HepG2 (cell line): ENCODE data around the gene ZDHHC19. TPM values are rescaled to one million over a fixed set of nuclear protein-coding genes. Genes with fewer than 3 reads are reported as not detected.
A peak's percentile ranks its signal among the peaks of the same experiment; 100 is the strongest.

ENCODE experiments used
- CC2D1A ChIP-seq: sonication (generic); formaldehyde crosslinking; IDR thresholded peaks from 2 replicates; pipeline ENCODE4 v1.8.1; 2023; ENCODE audit warnings: mild to moderate bottlenecking, missing genetic modification reagents
- GATAD1 ChIP-seq: IDR thresholded peaks from 2 replicates; pipeline ENCODE4 v1.6.1; 2016; ENCODE audit warnings: missing genetic modification reagents, missing compliant biosample characterization
- GTF3A ChIP-seq: sonication (generic); formaldehyde crosslinking; conservative IDR thresholded peaks from 2 replicates; pipeline ENCODE4 v1.4.0; 2020; ENCODE audit warnings: mild to moderate bottlenecking, missing genetic modification reagents
- HIVEP1 ChIP-seq: sonication (generic); formaldehyde crosslinking; IDR thresholded peaks from 2 replicates; pipeline ENCODE4 v1.4.0; 2020; ENCODE audit warnings: mild to moderate bottlenecking, missing genetic modification reagents
- KLF11 ChIP-seq: IDR thresholded peaks from 2 replicates; pipeline ENCODE4 v1.6.1; 2016; ENCODE audit warnings: missing compliant biosample characterization
- KMT2A ChIP-seq: sonication (generic); formaldehyde crosslinking; IDR thresholded peaks from 2 replicates; pipeline ENCODE4 v1.4.0; 2020; ENCODE audit warnings: missing genetic modification reagents
- NKX3-1 ChIP-seq: sonication (generic); formaldehyde crosslinking; IDR thresholded peaks from 2 replicates; pipeline ENCODE4 v1.5.0; 2020; ENCODE audit warnings: missing genetic modification reagents
- PCBP1 ChIP-seq: fragments of 200-400 bp; formaldehyde crosslinking; IDR thresholded peaks from 2 replicates; pipeline ENCODE4 v1.6.1; 2017; ENCODE audit warnings: mild to moderate bottlenecking, low read depth, low read length, borderline replicate concordance
- POLR2A ChIP-seq, 2 experiments: IDR thresholded peaks; 2 replicates each; pipeline ENCODE4 v1.6.1; 2011; ENCODE audit warnings: low read depth in 2 of 2, low read length in 2 of 2, mild to moderate bottlenecking in 1 of 2, moderate library complexity in 1 of 2; ENCODE audit not compliant: insufficient read depth in 1 of 2
- RXRA ChIP-seq: sonication (generic); formaldehyde crosslinking; IDR thresholded peaks from 2 replicates; pipeline ENCODE4 v1.5.1; 2020; ENCODE audit warnings: missing genetic modification reagents
- TEAD2 ChIP-seq: sonication (generic); formaldehyde crosslinking; IDR thresholded peaks from 2 replicates; pipeline ENCODE4 v1.9.0; 2021; ENCODE audit warnings: missing genetic modification reagents
- U2AF2 ChIP-seq: fragments of 200-400 bp; formaldehyde crosslinking; IDR thresholded peaks from 2 replicates; pipeline ENCODE4 v1.6.1; 2017; ENCODE audit warnings: low read depth, mild to moderate bottlenecking, low read length
- ZNF12 ChIP-seq: sonication (generic); formaldehyde crosslinking; IDR thresholded peaks from 2 replicates; pipeline ENCODE4 v1.5.0; 2020; ENCODE audit warnings: missing genetic modification reagents
- ZNF124 ChIP-seq: sonication (generic); formaldehyde crosslinking; IDR thresholded peaks from 2 replicates; pipeline ENCODE4 v1.4.0; 2020; ENCODE audit warnings: missing genetic modification reagents
- ZNF264 ChIP-seq: sonication (generic); formaldehyde crosslinking; IDR thresholded peaks from 2 replicates; pipeline ENCODE4 v1.4.0; 2020; ENCODE audit warnings: missing genetic modification reagents
- ZNF496 ChIP-seq: sonication (generic); formaldehyde crosslinking; IDR thresholded peaks from 2 replicates; pipeline ENCODE4 v1.8.1; 2023; ENCODE audit warnings: mild to moderate bottlenecking, moderate library complexity, missing genetic modification reagents; ENCODE audit not compliant: insufficient replicate concordance
- ZNF776 ChIP-seq: sonication (generic); formaldehyde crosslinking; IDR thresholded peaks from 2 replicates; pipeline ENCODE4 v1.4.0; 2020; ENCODE audit warnings: mild to moderate bottlenecking, missing genetic modification reagents
- ZNF788 ChIP-seq: sonication (generic); formaldehyde crosslinking; IDR thresholded peaks from 2 replicates; pipeline ENCODE4 v1.5.0; 2020; ENCODE audit warnings: mild to moderate bottlenecking, missing genetic modification reagents, borderline replicate concordance
- ZSCAN29 ChIP-seq: sonication (generic); formaldehyde crosslinking; conservative IDR thresholded peaks from 2 replicates; pipeline ENCODE4 v1.4.0; 2020; ENCODE audit warnings: mild to moderate bottlenecking, missing genetic modification reagents
- polyA plus RNA-seq, 8 experiments: library from polyadenylated mRNA; depleted of rRNA in 3 of 8; stranded (reverse) in 7 of 8; unstranded in 1 of 8; fragments of >200 nt; fragmentation: Illumina TruSeq in 4 of 8; extraction: Trizol in 4 of 8; gene quantifications; 2 replicates each; pipeline versions ENCODE4 v1.2.1 to v1.2.3, GENCODE V29; 2011 to 2016; ENCODE audit warnings: low read depth in 4 of 8, missing spikeins in 1 of 8, mixed read lengths in 1 of 8; ENCODE audit not compliant: insufficient read depth in 1 of 8
- total RNA-seq, 5 experiments: library from RNA; depleted of rRNA; stranded (reverse); fragments of >200 nt; fragmentation: Illumina TruSeq; extraction: Trizol; gene quantifications; 2 replicates each; pipeline ENCODE4 v1.2.3, GENCODE V29; 2016; ENCODE audit warnings: low read depth in 1 of 5
- TF ChIP-seq, protein P1 (sequence below): sonication (generic); formaldehyde crosslinking; IDR thresholded peaks from 2 replicates; pipeline ENCODE4 v1.4.0; 2020; ENCODE audit warnings: missing genetic modification reagents, borderline replicate concordance
- TF ChIP-seq, protein P2 (sequence below): IDR thresholded peaks from 2 replicates; pipeline ENCODE4 v1.6.1; 2016; ENCODE audit warnings: missing biosample characterization, missing genetic modification reagents, low read depth
- TF ChIP-seq, protein P3 (sequence below): sonication (generic); formaldehyde crosslinking; IDR thresholded peaks from 2 replicates; pipeline ENCODE4 v1.8.1; 2023; ENCODE audit warnings: mild to moderate bottlenecking, missing genetic modification reagents, borderline replicate concordance
- TF ChIP-seq, protein P4 (sequence below): IDR thresholded peaks from 2 replicates; pipeline ENCODE4 v1.6.1; 2012; ENCODE audit warnings: inconsistent platforms
- TF ChIP-seq, protein P5 (sequence below): IDR thresholded peaks from 2 replicates; pipeline ENCODE4 v1.6.1; 2016; ENCODE audit warnings: low read depth, borderline replicate concordance
- TF ChIP-seq, protein P6 (sequence below): sonication (generic); IDR thresholded peaks from 2 replicates; pipeline ENCODE4 v1.6.1; 2016; ENCODE audit warnings: low read depth, borderline replicate concordance
- TF ChIP-seq, protein P7 (sequence below): sonication (generic); formaldehyde crosslinking; IDR thresholded peaks from 2 replicates; pipeline ENCODE4 v1.4.0; 2020; ENCODE audit warnings: missing genetic modification reagents, mild to moderate bottlenecking, borderline replicate concordance

Gene ZDHHC19
- total and polyA plus RNA-seq, 2 of the 13 experiments (the other 11 are each of a cell fraction or from before 2014, with no cell fraction given) = 0.22 to 0.53 TPM

DNA sequence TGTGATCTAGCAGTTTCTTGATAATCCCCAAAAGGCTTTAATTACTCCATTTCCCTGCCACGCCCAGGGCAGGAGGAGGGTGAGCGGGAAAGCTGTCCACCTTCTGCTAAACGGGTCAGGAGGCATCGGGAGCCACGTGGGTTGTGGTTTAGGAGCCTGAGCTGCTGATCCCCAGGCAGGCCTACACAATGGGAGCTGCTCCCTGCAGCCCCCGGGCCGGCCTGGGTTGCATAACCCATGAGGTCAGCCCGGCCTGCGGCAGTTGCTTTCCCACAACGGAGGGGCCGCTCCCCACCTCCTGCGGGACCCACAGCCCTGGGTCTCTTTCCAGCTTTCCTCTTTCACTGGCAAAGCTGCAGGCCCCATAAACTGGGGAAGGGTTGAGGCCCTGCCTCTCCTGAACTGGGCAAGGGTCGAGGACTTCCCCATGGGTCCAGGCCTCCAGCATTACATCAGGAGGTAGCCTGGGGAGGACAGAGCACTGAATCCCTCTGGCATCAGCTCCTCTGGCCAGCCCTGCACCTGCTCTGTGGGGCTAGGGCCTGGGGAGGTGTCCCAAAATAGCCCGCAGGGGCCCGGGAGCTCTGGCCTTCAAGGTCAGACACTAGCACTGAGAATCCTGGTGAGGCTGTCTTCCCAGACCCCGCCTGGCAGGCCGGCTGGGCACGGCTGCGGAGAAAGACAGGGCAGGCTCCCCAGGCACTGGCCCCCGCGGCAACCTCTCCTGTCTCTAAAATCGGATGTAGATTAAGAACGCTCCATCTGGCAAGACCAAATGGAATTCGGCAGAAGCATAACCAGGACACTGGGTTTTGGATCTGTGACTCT lies 47.3 kb downstream of the ZDHHC19 start (continued):
- TF ChIP-seq U2AF2 (no peak), CC2D1A (CRISPR knock-in tag) (no peak), TEAD2 (CRISPR knock-in tag) (no peak), ZNF12 (CRISPR knock-in tag) (no peak), ZNF788 (CRISPR knock-in tag) (no peak), HIVEP1 (CRISPR knock-in tag) (no peak), ZNF264 (CRISPR knock-in tag) (0 out of 2 replicates have a peak, but pooled peaks have one; percentile 35), ZNF124 (no peak), PCBP1 (no peak), KMT2A (CRISPR knock-in tag) (no peak), ZNF776 (CRISPR knock-in tag) (no peak), POLR2A (IDR thresholded peaks at IDR 0.05; ENCODE audit: insufficient read depth in 1 of 2, low read depth in 2 of 2, low read length in 2 of 2) (no peak), GATAD1 (CRISPR knock-in tag) (no peak), KLF11 (CRISPR knock-in tag) (no peak), ZSCAN29 (CRISPR knock-in tag) (no peak), RXRA (CRISPR knock-in tag) (peak; percentile 43; the same call in 1 of the 2 replicates), ZNF496 (no peak), NKX3-1 (CRISPR knock-in tag) (no peak), GTF3A (no peak)
- TF ChIP-seq, protein P1, sequence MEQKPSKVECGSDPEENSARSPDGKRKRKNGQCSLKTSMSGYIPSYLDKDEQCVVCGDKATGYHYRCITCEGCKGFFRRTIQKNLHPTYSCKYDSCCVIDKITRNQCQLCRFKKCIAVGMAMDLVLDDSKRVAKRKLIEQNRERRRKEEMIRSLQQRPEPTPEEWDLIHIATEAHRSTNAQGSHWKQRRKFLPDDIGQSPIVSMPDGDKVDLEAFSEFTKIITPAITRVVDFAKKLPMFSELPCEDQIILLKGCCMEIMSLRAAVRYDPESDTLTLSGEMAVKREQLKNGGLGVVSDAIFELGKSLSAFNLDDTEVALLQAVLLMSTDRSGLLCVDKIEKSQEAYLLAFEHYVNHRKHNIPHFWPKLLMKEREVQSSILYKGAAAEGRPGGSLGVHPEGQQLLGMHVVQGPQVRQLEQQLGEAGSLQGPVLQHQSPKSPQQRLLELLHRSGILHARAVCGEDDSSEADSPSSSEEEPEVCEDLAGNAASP (CRISPR knock-in tag) = peak; percentile 54; the same call in 1 of the 2 replicates
- TF ChIP-seq, protein P2, sequence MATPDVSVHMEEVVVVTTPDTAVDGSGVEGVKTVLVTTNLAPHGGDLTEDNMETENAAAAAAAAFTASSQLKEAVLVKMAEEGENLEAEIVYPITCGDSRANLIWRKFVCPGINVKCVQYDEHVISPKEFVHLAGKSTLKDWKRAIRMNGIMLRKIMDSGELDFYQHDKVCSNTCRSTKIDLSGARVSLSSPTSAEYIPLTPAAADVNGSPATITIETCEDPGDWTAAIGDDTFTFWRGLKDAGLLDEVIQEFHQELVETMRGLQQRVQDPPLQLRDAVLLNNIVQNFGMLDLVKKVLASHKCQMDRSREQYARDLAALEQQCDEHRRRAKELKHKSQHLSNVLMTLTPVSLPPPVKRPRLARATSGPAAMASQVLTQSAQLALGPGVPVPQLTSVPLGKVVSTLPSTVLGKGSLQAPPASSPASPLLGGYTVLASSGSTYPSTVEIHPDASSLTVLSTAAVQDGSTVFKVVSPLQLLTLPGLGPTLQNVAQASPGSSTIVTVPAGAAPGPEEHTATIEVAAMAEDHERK (CRISPR knock-in tag) = no peak
- TF ChIP-seq, protein P3, sequence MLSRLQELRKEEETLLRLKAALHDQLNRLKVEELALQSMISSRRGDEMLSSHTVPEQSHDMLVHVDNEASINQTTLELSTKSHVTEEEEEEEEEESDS (CRISPR knock-in tag) = no peak
- TF ChIP-seq, protein P4, sequence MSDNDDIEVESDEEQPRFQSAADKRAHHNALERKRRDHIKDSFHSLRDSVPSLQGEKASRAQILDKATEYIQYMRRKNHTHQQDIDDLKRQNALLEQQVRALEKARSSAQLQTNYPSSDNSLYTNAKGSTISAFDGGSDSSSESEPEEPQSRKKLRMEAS = peak; percentile 88
- TF ChIP-seq, protein P5, sequence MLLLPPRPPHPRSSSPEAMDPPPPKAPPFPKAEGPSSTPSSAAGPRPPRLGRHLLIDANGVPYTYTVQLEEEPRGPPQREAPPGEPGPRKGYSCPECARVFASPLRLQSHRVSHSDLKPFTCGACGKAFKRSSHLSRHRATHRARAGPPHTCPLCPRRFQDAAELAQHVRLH (CRISPR knock-in tag) = no peak
- TF ChIP-seq, protein P6, sequence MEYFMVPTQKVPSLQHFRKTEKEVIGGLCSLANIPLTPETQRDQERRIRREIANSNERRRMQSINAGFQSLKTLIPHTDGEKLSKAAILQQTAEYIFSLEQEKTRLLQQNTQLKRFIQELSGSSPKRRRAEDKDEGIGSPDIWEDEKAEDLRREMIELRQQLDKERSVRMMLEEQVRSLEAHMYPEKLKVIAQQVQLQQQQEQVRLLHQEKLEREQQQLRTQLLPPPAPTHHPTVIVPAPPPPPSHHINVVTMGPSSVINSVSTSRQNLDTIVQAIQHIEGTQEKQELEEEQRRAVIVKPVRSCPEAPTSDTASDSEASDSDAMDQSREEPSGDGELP = no peak
- TF ChIP-seq, protein P7, sequence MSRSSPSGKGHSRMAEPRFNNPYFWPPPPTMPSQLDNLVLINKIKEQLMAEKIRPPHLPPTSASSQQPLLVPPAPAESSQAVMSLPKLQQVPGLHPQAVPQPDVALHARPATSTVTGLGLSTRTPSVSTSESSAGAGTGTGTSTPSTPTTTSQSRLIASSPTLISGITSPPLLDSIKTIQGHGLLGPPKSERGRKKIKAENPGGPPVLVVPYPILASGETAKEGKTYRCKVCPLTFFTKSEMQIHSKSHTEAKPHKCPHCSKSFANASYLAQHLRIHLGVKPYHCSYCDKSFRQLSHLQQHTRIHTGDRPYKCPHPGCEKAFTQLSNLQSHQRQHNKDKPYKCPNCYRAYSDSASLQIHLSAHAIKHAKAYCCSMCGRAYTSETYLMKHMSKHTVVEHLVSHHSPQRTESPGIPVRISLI = no peak
